ENCODE data around the gene PAXX.

Gene PAXX

DNA sequence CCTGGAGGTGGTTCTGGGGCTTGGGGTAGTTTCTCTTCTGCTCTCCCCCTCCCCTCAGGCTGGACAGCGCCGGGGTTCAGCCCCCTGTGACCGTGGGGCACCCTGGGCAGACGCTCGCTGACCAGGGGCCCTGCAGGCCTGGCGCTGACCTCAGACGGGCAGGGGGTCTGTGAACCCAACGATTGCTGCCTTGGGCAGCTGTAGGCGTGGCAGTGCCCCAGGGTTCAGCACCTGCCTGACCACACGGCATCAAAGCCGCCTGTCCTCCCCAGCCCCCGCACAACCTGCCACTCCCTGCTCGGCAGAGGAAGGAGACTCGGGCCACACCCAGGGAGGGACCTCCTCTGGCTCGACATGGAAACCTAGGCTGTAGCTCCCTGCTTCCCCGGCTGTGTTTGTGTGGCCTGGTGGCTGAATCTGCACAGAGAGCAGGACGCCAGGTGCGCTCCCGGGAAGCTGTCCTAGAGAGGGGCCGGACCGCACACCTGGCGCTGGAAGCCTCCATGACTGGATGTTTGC, 28.0 kb upstream of the PAXX start:
- ATAC-seq (ENCODE audit: insufficient read depth, low read depth) (no peak), DNase-seq (no peak)
- TF ChIP-seq CTCF (IDR thresholded peaks at IDR 0.05; ENCODE audit: borderline replicate concordance, extremely low read depth, low read length, poor library complexity, severe bottlenecking), result no peak
- TF ChIP-seq EZH2 (IDR thresholded peaks at IDR 0.05; ENCODE audit: borderline replicate concordance, low read depth, low read length, severe bottlenecking), result no peak
- Histone ChIP-seq H3K4me2 (ENCODE audit: insufficient read depth, low read length) (no peak overlapping the region), H3K9me3 (ENCODE audit: insufficient read depth, low read length, severe bottlenecking) (no peaks in the 10 kb centered on the region), H3K9ac (ENCODE audit: low read depth, low read length) (no peak overlapping the region), H3K27me3 (ENCODE audit: insufficient read depth, low read length, poor library complexity) (peaks cover 8% of the 10 kb centered on the region), H3K36me3 (ENCODE audit: insufficient read depth, low read length) (no peaks in the 10 kb centered on the region), H3K79me2 (ENCODE audit: insufficient read depth, low read length) (no peaks in the 10 kb centered on the region), H2AFZ (ENCODE audit: low read depth, low read length) (no peak overlapping the region), H4K20me1 (ENCODE audit: insufficient read depth, low read length) (no peaks in the 10 kb centered on the region), H3K4me3 (ENCODE audit: low read depth in 1 of 2, low read length in 2 of 2) (no peak overlapping the region), H3K27ac (ENCODE audit: low read length) (no peak overlapping the region), H3K4me1 (ENCODE audit: insufficient read depth, low read length) (peaks cover 9% of the 10 kb centered on the region)

GRCh38 chr9:136964833-136965422, 27.3 kb upstream of the PAXX start:
- H3K27me3 ChIP-seq (ENCODE audit: insufficient read depth, low read length, poor library complexity), result peaks cover 8% of the 10 kb centered on the region
- DNase-seq, result no peak
- no peaks in the 10 kb centered on the region for H3K9me3 ChIP-seq (ENCODE audit: insufficient read depth, low read length, severe bottlenecking)
- no peaks in the 10 kb centered on the region for H3K36me3 ChIP-seq (ENCODE audit: insufficient read depth, low read length)
- H3K9ac ChIP-seq (ENCODE audit: low read depth, low read length), result no peak overlapping the region
- no peak for TF ChIP-seq CTCF (IDR thresholded peaks at IDR 0.05; ENCODE audit: borderline replicate concordance, extremely low read depth, low read length, poor library complexity, severe bottlenecking)
- TF ChIP-seq EZH2 (IDR thresholded peaks at IDR 0.05; ENCODE audit: borderline replicate concordance, low read depth, low read length, severe bottlenecking), result no peak
- H4K20me1 ChIP-seq (ENCODE audit: insufficient read depth, low read length), result no peaks in the 10 kb centered on the region
- no peak overlapping the region for H3K27ac ChIP-seq (ENCODE audit: low read length)
- H3K4me1 ChIP-seq (ENCODE audit: insufficient read depth, low read length), result peaks cover 9% of the 10 kb centered on the region
- no peak overlapping the region for H3K4me2 ChIP-seq (ENCODE audit: insufficient read depth, low read length)
- no peak overlapping the region for H2AFZ ChIP-seq (ENCODE audit: low read depth, low read length)
- no peaks in the 10 kb centered on the region for H3K79me2 ChIP-seq (ENCODE audit: insufficient read depth, low read length)
- ATAC-seq (ENCODE audit: insufficient read depth, low read depth), result no peak
- H3K4me3 ChIP-seq (ENCODE audit: low read depth in 1 of 2, low read length in 2 of 2), result no peak overlapping the region

- 0 out of 2 replicates have a peak overlapping the region, but pooled peaks have one; percentile 12 for H3K4me2 ChIP-seq (ENCODE audit: insufficient read depth, low read length)
- H3K9me3 ChIP-seq (ENCODE audit: insufficient read depth, low read length, severe bottlenecking), result no peaks in the 10 kb centered on the region
- H3K9ac ChIP-seq (ENCODE audit: low read depth, low read length), result no peak overlapping the region
- ATAC-seq (ENCODE audit: insufficient read depth, low read depth) (peak; percentile 71), DNase-seq (peak; percentile 54)
- H3K27me3 ChIP-seq (ENCODE audit: insufficient read depth, low read length, poor library complexity), result peaks cover 8% of the 10 kb centered on the region
- H3K4me1 ChIP-seq (ENCODE audit: insufficient read depth, low read length), result peaks cover 9% of the 10 kb centered on the region
- H3K79me2 ChIP-seq (ENCODE audit: insufficient read depth, low read length), result no peaks in the 10 kb centered on the region
- TF ChIP-seq CTCF (IDR thresholded peaks at IDR 0.05; ENCODE audit: borderline replicate concordance, extremely low read depth, low read length, poor library complexity, severe bottlenecking) (no peak), EZH2 (IDR thresholded peaks at IDR 0.05; ENCODE audit: borderline replicate concordance, low read depth, low read length, severe bottlenecking) (no peak)
- H3K4me3 ChIP-seq (ENCODE audit: low read depth in 1 of 2, low read length in 2 of 2), result no peak overlapping the region
- no peak overlapping the region for H3K27ac ChIP-seq (ENCODE audit: low read length)
- H2AFZ ChIP-seq (ENCODE audit: low read depth, low read length), result no peak overlapping the region
- H4K20me1 ChIP-seq (ENCODE audit: insufficient read depth, low read length), result no peaks in the 10 kb centered on the region
- no peaks in the 10 kb centered on the region for H3K36me3 ChIP-seq (ENCODE audit: insufficient read depth, low read length)
Observed at GRCh38 chr9:136965771-136966484, 26.3 kb upstream of the PAXX start.
